Left cardiac atrium (tissue), 4 donors: Measurements from ENCODE around the gene TRIM45. TPM values are rescaled to one million over a fixed set of nuclear protein-coding genes. Genes with fewer than 3 reads are reported as not detected.
"Not testable (repeated sequence)": the region's sequence is repeated elsewhere in the genome, so short reads cannot be mapped to it uniquely, and the experiment has no call there.

Experiments used
- ATAC-seq, 2 donors: fragments of 200-7000 bp; cut with Tn5 transposase; one replicate each; pipeline ENCODE4 v1.9.1; 2020; ENCODE audit warnings: mild to moderate bottlenecking in 2 of 2, moderate library complexity in 2 of 2
- DNase-seq: peaks from one replicate; pipeline ENCODE4 v3.0.0-alpha.2; 2020
- intact Hi-C, 2 donors: fragments of 100-400 bp; cut with DNase I; formaldehyde crosslinking; loops; one replicate each; pipeline versions ENCODE4 v1.14.1 to v1.15.1; 2022 to 2023
- total RNA-seq, 2 donors: library from RNA; stranded (reverse); fragmentation: NEBNext Ultra II Directional; extraction: Animal tissue kit (Norgen Biotek cat#: 25700); gene quantifications; one replicate each; pipeline ENCODE4 v1.2.1, GENCODE V29; 2021
- donor health status: DM: no; HTN: yes; CAD: no.
- donor health status: DM: no; HTN: yes; CAD: no; lungs with severe emphysema.
- donor health status: DM: yes; HTN: yes; CAD: no.
- donor health status: Dilated cardiomyopathy.

Gene TRIM45
- total RNA-seq, 2 donors from 2014 or later = 8.2 to 14.3 TPM

- DNase-seq (no peak), ATAC-seq (no peak)
- intact Hi-C loops = no loop called here
Observed at GRCh38 chr1:117107364-117107763, 14.2 kb downstream of the TRIM45 start.

DNA sequence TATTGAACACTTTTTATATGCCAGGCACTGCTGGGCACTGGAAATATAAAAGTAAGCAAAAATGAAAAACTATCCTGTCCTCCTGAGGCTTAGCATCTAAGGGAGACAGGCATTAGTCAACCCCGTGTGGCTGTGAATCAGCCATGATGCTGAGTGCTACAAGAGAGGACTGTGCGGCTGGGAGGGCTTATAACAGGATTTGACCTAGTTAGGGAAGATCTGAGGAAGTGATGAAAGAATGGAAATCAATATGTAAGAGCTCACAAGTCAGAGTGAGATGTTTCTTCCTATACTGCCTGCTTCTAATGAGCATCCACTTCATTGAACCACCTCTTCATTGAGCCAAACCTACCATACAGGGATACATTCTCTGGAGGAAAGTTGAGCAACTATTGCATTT lies 15.1 kb downstream of the TRIM45 start:
- ATAC-seq = no peak
- DNase-seq = no peak
- intact Hi-C loops = no loop called here

GRCh38 chr1:117105722-117106121 lies 15.8 kb downstream of the TRIM45 start:
- no peak for ATAC-seq
- intact Hi-C loops = no loop called here
- DNase-seq = no peak

DNA sequence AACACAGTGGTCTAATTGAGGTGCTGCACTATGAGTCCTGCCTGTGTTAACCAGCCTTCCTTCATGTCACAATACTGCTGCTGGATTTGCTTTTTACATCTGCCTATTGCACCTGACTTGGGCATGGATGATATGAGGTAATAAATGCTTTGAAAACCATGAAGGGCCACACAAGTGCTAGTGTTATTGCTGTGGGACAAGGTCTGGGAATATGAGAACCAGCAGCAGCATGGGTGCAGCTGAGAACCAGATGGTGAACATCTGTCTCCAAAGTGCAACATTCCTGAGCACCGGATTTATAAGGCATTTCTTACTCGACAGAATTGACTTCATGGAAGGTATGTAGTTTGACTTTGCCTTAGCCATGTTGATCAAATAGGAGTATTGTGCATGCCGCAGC lies 16.6 kb downstream of the TRIM45 start:
- intact Hi-C loops = no loop called here
- no peak for ATAC-seq
- DNase-seq = no peak

- intact Hi-C loops, DNase-seq, ATAC-seq: not testable (repeated sequence)
Observed at GRCh38 chr1:117101858-117102257, 19.7 kb downstream of the TRIM45 start.

DNA sequence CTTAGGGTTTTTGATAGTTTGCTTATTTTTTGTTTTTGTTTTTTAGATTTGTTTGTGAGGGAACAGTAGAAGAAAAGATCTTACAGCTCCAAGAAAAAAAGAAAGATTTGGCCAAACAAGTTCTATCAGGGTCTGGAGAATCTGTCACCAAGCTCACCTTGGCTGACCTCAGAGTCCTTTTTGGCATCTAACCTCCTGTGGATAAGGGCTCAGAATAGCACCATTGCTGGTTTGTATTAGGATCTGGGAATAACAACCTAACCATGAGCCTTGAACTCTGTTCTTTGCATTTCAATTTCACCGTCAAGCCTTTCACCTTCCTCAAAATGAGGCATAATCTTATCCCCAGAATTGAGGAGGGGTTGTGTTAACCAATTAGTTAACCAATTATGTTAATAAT lies 20.2 kb downstream of the TRIM45 start:
- DNase-seq = no peak
- no peak for ATAC-seq
- intact Hi-C loops = no loop called here

DNA sequence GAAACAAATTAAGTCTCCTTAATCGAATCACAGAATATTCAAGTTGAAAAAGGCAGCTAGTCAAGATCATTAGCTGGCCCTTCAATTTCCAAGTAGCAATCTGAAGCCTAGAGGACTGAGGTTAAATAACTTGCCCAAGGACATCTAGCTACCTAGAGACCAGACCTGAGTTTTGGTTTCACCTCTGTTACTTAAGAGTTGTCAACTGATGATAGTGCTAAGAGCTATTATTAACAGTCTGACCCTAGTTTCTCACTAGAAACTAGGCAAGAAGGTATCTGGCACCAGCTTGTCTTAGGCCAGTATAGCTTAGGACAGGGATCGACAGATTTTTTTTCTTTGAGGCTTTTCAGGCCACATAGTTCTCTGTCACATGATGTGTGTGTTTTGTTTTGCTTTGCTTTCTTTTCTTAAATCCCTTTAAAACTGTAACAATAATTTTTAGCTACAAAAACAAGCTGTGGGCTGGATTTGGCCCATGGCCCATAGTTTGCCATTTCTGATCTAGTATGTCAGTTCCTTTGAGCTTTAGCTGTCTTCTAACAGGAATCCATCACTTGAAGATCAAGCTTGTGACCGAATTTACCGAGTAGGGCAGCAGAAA lies 23.2 kb downstream of the TRIM45 start:
- intact Hi-C loops = no loop called here
- no peak for DNase-seq
- no peak for ATAC-seq

DNA sequence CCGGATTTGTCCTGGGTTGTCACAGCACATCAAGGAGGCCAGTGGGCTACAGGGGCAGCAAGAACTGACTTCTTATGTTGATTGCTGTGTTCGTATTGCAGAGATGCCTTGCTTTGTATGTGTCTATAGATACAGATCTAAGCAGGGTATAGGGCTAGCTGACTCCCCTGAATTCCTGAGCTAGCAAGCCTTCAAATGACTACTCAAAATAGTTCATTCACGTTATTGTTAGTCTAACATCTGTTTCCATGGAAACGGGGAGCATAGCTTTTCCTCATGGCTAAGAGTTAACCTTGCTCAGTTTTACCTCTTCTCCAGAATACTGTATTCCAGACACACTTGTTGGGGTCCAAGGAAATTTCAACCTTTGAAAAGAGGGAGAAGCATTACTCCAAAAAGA lies 24.1 kb downstream of the TRIM45 start:
- intact Hi-C loops = no loop called here
- DNase-seq = no peak
- ATAC-seq = no peak

DNA sequence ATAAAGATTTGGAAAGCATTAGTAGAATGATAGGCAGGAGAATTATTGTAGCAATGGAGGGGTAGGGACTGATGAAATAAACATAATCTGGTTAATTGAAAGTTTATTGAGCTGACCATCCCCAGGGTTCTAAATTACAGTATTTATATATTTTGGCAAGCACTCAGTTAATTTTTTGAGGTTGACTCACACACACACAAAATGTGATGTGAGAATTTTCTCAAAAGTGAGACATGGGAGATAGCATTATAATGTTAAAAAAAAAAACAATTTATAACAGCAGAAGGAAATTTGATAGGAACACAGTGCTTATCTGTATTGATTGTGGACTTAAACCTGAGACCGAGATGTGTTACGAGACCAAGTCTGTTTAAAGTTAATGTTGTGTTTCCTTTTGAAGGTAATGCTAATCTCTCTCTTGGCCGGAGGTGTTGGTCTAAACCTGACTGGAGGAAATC lies 24.6 kb downstream of the TRIM45 start:
- ATAC-seq = no peak
- intact Hi-C loops = no loop called here
- DNase-seq = no peak

GRCh38 chr1:117094841-117095604 lies 26.5 kb downstream of the TRIM45 start:
- DNase-seq = no peak
- ATAC-seq = no peak
- intact Hi-C loops = no loop called here

DNA sequence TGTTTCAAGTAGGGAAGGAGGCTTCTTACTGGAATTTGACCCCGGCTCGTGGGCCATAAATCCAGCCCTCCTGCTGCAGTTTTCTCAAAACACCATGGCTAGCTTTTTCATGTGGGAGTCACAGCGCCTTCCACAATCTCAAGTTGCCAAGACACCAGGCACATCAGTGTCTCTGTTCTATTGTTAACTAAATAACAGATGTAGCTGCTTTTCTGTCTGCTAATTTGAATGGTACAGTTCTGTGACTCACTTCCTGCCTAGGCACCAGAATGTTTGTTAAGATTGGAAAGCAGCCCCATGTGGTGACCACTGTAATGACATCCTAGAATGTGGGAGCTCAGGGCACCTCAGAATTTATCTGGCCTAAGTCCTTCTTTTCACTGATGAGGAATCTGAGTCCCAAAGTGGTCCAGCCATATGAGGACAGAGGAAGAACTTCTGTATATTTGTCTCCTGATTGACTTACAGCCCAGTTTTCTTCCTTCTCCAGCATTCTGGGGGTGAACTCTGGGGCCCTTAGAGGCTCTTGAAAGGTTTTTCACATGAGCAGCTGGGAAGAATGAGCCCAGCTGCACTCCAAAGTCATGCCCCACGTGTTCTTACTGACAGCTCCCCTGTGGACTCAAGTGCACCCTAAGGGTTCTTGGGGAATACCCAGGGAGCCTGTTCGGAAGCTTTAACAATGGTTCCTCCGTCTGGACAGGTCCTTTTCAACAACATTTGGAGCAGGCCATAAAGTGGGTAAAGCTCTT lies 27.5 kb downstream of the TRIM45 start:
- DNase-seq (no peak), ATAC-seq (peak in 1 of 2 donors; percentile 32)
- intact Hi-C loops = no loop called here

- intact Hi-C loops = no loop called here
- ATAC-seq (peak; percentile 79 to 97), DNase-seq (peak; percentile 61)
Observed at GRCh38 chr1:117093091-117093534, 28.4 kb downstream of the TRIM45 start.

GRCh38 chr1:117092594-117092993 lies 29.0 kb downstream of the TRIM45 start:
- peak in 1 of 2 donors; percentile 9 for ATAC-seq
- no peak for DNase-seq
- intact Hi-C loops = no loop called here

GRCh38 chr1:117089996-117090395 lies 31.6 kb downstream of the TRIM45 start:
- intact Hi-C loops = no loop called here
- ATAC-seq = no peak
- DNase-seq = no peak

DNA sequence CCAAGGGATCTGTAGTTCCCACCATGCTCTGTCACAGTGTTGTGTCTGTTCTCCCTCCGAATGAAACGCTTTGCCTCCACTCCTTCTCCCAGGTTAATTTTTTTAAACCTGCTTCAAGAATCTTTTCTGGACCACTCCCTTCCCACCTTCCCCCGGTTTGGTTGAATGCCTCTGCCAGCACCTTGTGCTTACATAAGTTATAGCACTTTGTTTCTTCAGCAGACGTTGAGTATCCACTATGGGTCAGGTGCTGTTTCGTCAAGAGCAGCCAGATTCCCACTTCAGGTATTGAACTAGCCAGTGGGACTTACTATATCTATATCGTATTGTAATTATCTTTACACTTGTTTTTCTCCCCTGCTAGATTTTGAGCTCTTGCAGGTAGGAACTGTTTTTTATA lies 33.9 kb downstream of the TRIM45 start:
- DNase-seq (no peak), ATAC-seq (no peak)
- intact Hi-C loops = no loop called here

DNA sequence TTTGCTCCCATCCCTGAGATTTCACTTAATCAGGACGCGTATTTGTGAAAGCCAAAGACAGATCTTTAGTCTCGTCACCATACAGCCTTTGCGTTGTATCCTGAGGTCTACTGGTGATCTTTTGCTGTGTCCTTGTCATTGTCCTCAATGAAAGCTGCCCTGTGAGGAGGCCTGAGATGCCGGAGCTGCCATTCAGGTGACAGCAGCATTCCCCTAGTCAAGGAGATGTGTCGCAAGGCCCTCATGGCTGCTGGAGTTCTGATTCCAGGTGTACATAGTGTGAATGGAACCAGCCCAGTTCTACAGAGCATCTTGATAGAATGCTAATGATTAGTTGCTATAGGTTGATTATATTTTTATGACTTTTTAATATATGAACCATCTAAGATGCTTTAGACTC lies 37.3 kb downstream of the TRIM45 start:
- intact Hi-C loops = no loop called here
- no peak for ATAC-seq
- DNase-seq = no peak

GRCh38 chr1:117079737-117080136 lies 41.8 kb downstream of the TRIM45 start:
- intact Hi-C loops = no loop called here
- ATAC-seq = peak in 1 of 2 donors; percentile 42
- no peak for DNase-seq

DNA sequence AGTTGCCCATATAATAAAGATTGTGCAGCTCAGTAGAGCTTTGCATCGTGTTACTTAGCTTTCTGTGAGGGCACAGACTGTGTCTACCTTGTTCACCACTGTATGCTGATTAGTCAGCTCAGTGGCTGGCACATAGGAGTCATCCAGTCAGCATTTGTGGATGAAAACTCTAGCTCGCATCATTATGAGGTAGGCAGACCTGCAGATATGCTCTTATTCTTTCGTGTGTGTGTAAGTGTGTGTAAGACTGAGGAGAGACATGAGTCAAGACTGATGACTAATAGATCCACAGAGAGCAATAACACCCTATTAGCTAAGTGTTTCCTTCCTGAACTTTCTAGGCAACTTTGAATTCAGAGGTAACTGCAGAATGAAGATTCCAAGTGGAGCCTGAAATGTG lies 44.3 kb downstream of the TRIM45 start:
- intact Hi-C loops = no loop called here
- peak in 1 of 2 donors; percentile 90 for ATAC-seq

GRCh38 chr1:117076648-117077047 lies 44.9 kb downstream of the TRIM45 start:
- no peak for ATAC-seq
- no peak for DNase-seq
- intact Hi-C loops = no loop called here

More for the DNA sequence above, 44.3 kb downstream of the TRIM45 start:
- no peak for DNase-seq

DNA sequence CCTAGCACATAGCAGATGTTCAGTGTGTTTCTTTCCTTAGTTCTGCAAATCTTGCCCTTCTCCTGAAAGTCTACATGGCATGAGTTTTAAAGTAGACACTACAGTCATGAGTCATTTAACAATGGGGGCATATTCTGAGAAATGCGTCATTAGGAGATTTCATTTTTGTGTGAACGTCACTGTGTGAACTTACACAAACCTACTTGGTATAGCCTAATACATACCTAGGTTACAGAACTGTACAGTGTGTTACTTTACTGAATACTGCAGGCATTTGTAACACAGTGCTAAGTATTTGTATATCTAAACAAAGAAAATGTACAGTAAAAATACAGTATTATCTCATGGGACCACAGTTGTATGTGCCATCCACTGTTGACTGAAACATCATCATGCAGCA lies 51.4 kb downstream of the TRIM45 start:
- DNase-seq (no peak), ATAC-seq (no peak)
- intact Hi-C loops = no loop called here
